HG03469 (cell line): ENCODE measurements around the gene CXorf38.
A peak's percentile ranks its signal among the peaks of the same experiment; 100 is the strongest.

Experiments used
- ATAC-seq: cut with Tn5 transposase; IDR thresholded peaks from one replicate; pipeline ENCODE4 v1.9.1; 2021; ENCODE audit warnings: mild to moderate bottlenecking, moderate library complexity, moderate number of reproducible peaks; ENCODE audit not compliant: unreplicated experiment

Gene CXorf38

GRCh38 chrX:40647307-40648197 is at the start of gene CXorf38:
Gene CXorf38 (minus strand): TSS chrX:40647561. CDS start chrX:40647520, 41 bp downstream.
- peak; percentile 67 for ATAC-seq

- no peak for ATAC-seq
Observed at GRCh38 chrX:40694802-40695201, 47.4 kb upstream of the CXorf38 start.

GRCh38 chrX:40688929-40689328 is 41.6 kb upstream of the CXorf38 start:
- ATAC-seq: no peak

GRCh38 chrX:40687169-40687568 is 39.8 kb upstream of the CXorf38 start:
- ATAC-seq: no peak

DNA sequence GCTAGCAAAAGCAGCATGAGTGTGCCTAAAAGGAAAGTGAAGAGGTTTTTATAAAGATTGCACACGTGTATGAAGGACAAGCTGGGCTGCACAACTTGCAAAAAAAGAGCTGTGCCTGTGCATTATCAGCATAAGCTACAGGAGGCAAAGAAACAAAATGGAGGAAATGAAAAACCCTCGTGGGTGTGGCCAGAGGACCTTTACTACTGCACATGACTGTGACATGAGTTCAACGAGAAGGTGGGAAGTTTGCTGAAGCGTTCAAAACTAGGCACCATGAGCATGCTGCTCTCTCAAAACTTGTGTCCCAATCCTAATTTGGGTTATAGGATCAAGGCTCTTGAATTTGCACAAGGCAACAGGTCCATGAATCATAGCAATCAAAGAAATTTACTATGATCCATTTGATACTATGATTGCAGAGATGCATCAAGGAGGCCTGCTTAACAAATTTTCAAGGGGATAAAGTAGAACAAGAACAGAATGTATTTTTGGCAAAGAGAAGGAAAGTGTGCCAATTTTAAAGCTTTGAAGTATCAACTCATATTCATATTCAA is 38.1 kb upstream of the CXorf38 start:
- no peak for ATAC-seq

DNA sequence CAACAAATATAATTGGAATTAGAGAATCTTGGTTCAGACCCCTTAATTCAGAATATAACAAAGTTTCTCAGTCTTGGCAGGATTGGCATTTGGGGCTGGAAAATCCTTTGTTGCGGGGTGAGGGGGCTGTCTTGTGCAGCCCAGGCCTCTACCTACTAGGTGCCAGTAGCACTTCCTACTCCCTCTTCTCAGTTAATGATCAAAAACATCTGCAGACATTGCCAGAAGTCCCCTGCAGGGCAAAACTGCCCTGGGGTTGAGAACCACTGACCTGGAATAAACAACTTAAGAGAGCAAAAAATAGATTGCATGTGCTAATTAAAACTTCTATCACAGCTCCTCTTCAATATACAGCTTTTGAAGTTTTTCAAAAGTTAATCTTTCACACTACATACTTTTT is 36.7 kb upstream of the CXorf38 start:
- no peak for ATAC-seq

GRCh38 chrX:40683245-40683644 is 35.9 kb upstream of the CXorf38 start:
- ATAC-seq: no peak

GRCh38 chrX:40671126-40671525 is 23.8 kb upstream of the CXorf38 start:
- ATAC-seq: no peak

- ATAC-seq: no peak
Observed at GRCh38 chrX:40663880-40664630, 16.7 kb upstream of the CXorf38 start.

- no peak for ATAC-seq
Observed at GRCh38 chrX:40663078-40663740, 15.8 kb upstream of the CXorf38 start.

- ATAC-seq: no peak
Observed at GRCh38 chrX:40661489-40661888, 14.1 kb upstream of the CXorf38 start.

DNA sequence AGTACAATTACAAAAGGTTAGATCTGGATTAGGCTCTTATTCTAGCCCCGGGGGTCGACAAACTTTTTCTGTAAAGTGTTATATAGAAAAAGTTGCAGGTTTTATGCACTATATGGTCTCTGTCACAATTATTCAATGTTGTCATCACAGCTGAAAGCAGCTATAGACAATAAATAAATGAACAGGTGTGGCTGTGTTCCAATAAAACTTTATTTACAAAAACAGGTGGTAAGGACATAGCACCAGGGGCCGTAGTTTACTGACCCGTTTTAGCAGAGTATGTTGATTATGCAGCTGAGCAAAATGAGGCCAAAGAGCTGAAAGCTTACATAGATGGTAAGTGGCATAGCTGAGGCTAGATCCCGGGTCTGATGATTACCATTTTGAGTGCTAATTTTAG is 13.0 kb upstream of the CXorf38 start:
- no peak for ATAC-seq

GRCh38 chrX:40653535-40653934 is 6.2 kb upstream of the CXorf38 start:
- no peak for ATAC-seq

GRCh38 chrX:40652664-40653063 is 5.3 kb upstream of the CXorf38 start:
- ATAC-seq: no peak

DNA sequence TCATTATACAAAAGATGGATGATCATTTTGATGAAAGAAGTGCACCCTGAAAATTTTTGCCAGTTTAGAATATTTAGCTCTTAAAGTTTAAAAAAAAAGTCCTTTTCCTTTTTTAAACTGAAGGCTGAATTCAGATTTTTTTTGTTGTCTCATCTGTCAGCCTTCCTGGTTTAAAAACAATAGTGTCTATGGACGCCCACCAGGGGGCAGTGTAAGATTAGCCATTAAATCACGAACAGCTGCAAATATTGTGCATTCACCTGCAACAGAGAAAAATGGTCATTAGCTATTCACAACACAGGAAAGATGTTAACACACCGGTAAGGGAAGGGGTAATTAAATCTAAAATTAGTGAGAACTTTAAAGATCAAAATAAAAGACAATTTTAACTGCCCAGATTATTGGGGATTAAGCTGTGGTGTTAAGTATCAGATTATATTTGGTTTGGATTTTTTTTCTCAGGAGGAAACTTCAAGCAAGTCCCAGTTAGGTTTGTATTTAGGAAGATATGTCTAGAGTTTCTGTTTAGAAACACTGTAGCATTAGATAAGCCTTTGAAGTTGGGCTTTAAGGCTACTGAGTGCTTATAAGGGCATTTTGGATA is 4.4 kb upstream of the CXorf38 start:
- no peak for ATAC-seq

DNA sequence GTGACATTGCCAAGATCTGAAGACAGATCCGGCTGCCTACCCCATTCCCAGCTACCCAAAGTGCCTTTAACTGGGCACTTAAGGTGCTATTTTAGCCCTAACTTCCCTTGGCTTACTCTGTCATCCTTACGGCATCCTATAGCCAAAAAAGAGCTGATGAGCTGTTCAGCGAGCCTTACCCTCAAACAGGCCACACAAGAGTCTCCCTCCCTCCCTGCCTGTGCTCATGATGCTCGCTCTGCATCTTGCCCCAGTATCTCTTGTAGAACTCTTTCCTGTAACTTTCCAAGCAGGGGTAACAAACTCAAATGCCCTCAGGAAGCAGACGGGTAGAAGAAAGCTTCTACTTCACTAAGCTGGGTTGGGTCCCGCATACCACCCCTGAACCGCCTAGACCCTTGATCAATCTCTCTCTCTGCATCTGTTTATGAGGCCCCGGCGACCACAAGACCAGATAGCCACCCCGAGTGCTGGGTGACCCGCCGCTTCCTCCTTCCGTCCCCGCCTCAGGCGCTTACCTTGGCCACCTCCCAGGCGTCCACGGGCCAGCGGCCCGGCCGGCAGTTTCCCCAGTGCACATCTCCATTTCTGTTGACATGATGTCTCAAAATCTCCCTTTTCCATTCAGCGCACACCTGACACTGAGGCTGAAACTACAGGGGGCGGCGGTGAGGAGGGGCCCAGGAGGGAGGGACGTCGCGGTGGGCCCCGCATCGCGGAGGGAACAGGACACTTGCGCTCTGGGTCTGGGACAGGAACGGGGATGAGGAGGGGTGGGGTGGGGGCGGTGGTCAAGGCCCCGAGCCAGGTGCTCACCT is 663 bp downstream of the CXorf38 start:
- no peak for ATAC-seq

DNA sequence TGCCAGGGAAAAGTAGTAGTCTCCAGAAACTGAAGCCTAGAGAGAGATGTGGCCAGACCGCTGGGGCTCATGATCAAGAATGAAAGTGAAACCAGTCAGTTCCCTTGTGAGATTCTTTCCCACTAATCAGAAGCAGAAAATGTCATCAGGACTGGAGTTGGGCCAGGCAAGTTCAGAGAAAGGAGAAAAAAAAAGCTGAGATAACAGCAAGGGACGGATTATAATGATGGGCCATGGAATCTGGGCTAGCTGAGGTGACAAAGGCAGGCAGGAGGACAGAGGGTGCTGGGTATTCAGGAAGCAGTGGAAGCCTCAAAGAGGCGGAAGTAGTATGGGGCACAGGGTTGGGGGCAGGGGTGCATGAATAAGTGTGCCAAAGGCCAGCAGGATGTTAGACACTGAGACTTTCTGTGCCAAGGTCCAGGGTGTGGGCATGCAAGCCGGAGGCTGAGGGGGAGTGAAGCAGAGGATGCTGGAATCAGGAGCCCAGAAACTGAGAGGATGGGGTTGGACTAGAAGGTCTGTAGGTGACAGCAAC is 2.5 kb downstream of the CXorf38 start:
- no peak for ATAC-seq

DNA sequence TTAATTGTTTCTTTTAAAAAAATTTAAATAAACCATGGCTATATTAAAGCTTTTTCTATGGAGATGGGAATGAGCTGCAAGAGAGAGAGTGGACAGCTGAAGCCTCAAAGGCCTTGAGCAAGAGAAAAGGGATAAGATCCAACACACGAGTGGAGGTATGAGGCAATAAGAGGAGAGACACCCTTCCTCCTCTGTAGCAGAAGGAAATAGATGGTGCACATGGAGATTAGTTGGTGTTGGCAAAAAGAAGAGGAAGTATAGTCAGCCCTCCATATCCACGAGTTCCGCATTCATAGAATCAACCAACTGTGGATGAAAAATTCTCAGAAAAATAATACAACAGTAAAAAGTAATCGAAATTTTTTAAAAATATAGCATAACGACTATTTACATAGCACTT is 3.2 kb downstream of the CXorf38 start:
- ATAC-seq: no peak

- no peak for ATAC-seq
Observed at GRCh38 chrX:40637687-40638086, 9.7 kb downstream of the CXorf38 start.

DNA sequence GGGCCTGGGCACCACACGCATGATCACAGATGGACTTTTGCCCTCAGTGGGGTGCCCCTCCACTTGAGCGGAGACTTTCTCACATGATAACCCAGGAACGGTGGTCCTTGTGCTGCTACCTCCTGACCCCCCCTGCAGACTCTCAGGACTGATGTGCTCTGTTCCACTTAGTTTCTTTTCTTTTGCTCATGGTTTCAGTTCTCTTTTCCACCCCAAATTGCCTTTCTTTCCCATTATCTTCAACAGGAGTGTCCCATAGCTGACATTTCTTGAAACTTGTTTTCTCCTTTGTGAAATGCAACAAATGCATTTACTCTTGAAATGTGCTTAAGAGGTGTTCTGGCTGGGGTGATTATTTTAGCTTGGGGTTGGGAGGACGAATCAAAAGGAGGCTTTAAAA is 15.2 kb downstream of the CXorf38 start:
- no peak for ATAC-seq
